Activated T-cell treated with anti-CD3 and anti-CD28 coated beads, Interleukin-2, amount 50 U/mL, for 24 hours (primary cell): ENCODE results near the gene FGF16.

Experiments used
- DNase-seq: peaks from one replicate; pipeline ENCODE4 v3.0.0-alpha.2; 2020
- H3K27ac Mint-ChIP-seq: 2 replicates; pipeline ENCODE4 v1.8.0; 2020; ENCODE audit warnings: mild to moderate bottlenecking, mixed read lengths
- H3K27me3 Mint-ChIP-seq: 2 replicates; pipeline ENCODE4 v1.8.0; 2020; ENCODE audit warnings: mixed read lengths
- H3K36me3 Mint-ChIP-seq: 2 replicates; pipeline ENCODE4 v1.8.0; 2020; ENCODE audit warnings: low read depth, mixed read lengths
- H3K4me1 Mint-ChIP-seq: 2 replicates; pipeline ENCODE4 v1.8.0; 2020; ENCODE audit warnings: low read depth, mixed read lengths
- H3K4me3 Mint-ChIP-seq: 2 replicates; pipeline ENCODE4 v1.8.0; 2020; ENCODE audit warnings: mild to moderate bottlenecking, moderate library complexity, mixed read lengths
- H3K9me3 Mint-ChIP-seq: 2 replicates; pipeline ENCODE4 v1.8.0; 2020; ENCODE audit warnings: mixed read lengths

Gene FGF16

GRCh38 chrX:77436682-77437081 lies 10.5 kb upstream of the FGF16 start:
- H3K36me3 Mint-ChIP-seq = no peaks in the 10 kb centered on the region
- no peak overlapping the region for H3K4me3 Mint-ChIP-seq
- H3K9me3 Mint-ChIP-seq = no peaks in the 10 kb centered on the region
- no peaks in the 10 kb centered on the region for H3K4me1 Mint-ChIP-seq
- DNase-seq = no peak
- no peak overlapping the region for H3K27ac Mint-ChIP-seq
- H3K27me3 Mint-ChIP-seq = peaks cover 8% of the 10 kb centered on the region

DNA sequence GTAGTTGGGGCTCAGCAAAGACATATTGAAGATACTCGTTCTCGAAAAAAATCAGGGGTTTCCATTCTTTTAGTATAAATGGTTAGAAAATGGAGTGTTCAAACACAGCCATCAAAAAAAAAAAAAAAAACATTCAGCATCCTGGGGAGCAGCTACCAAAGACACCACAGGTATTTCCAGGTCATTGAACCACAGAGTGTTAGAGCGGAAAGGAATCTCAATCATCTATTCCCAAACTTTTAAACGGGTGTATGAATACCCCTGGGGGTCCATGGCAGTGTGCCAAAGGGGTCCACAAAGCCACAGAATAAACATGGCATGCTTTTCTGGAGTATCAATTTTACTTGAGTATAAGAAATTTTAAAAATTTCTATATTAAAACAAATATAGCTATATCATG lies 6.9 kb upstream of the FGF16 start:
- no peaks in the 10 kb centered on the region for H3K9me3 Mint-ChIP-seq
- H3K4me1 Mint-ChIP-seq = no peaks in the 10 kb centered on the region
- no peak overlapping the region for H3K27ac Mint-ChIP-seq
- H3K36me3 Mint-ChIP-seq = no peaks in the 10 kb centered on the region
- H3K27me3 Mint-ChIP-seq = peaks cover 23% of the 10 kb centered on the region
- no peak for DNase-seq
- no peak overlapping the region for H3K4me3 Mint-ChIP-seq

- no peak overlapping the region for H3K4me3 Mint-ChIP-seq
- no peak for DNase-seq
- no peaks in the 10 kb centered on the region for H3K9me3 Mint-ChIP-seq
- no peak overlapping the region for H3K27ac Mint-ChIP-seq
- H3K36me3 Mint-ChIP-seq = no peaks in the 10 kb centered on the region
- peaks cover 2% of the 10 kb centered on the region for H3K4me1 Mint-ChIP-seq
- peaks cover 27% of the 10 kb centered on the region for H3K27me3 Mint-ChIP-seq
Observed at GRCh38 chrX:77441033-77441432, 6.2 kb upstream of the FGF16 start.

- Mint-ChIP-seq H3K4me1 (peaks cover 3% of the 10 kb centered on the region), H3K27me3 (peaks cover 30% of the 10 kb centered on the region), H3K9me3 (no peaks in the 10 kb centered on the region), H3K36me3 (no peaks in the 10 kb centered on the region), H3K4me3 (no peak overlapping the region), H3K27ac (no peak overlapping the region)
- DNase-seq = no peak
Observed at GRCh38 chrX:77441479-77441878, 5.7 kb upstream of the FGF16 start.

- H3K4me1 Mint-ChIP-seq = peaks cover 11% of the 10 kb centered on the region
Observed at GRCh38 chrX:77442728-77443127, 4.5 kb upstream of the FGF16 start.

DNA sequence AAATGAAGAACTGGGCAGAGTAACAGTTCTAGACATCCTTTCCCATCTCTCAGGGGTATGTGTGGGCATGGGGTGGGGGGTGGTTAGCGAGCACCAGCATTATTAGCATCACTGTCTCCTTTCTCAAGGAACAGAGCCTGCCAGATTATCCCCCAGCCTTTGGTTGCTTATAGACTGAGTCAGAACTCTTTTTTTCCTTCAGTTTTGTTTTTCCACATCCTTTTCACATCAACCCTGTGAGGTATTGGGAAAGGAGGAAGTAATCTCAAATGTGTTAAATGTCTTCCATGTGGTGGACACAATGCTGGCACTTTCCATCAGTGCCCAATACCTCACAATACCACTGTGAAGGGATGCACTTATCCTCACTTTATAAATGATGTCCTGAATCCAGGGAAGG lies 3.1 kb upstream of the FGF16 start:
- H3K9me3 Mint-ChIP-seq = no peaks in the 10 kb centered on the region
- no peak for DNase-seq

More at GRCh38 chrX:77442728-77443127, 4.5 kb upstream of the FGF16 start:
- DNase-seq = no peak
- H3K27ac Mint-ChIP-seq = no peak overlapping the region
- peaks cover 39% of the 10 kb centered on the region for H3K27me3 Mint-ChIP-seq
- no peak overlapping the region for H3K4me3 Mint-ChIP-seq
- no peaks in the 10 kb centered on the region for H3K9me3 Mint-ChIP-seq
- H3K36me3 Mint-ChIP-seq = no peaks in the 10 kb centered on the region

GRCh38 chrX:77444545-77444944 lies 2.6 kb upstream of the FGF16 start:
- H3K4me1 Mint-ChIP-seq = peaks cover 11% of the 10 kb centered on the region
- no peaks in the 10 kb centered on the region for H3K9me3 Mint-ChIP-seq
- no peak overlapping the region for H3K27ac Mint-ChIP-seq
- no peak overlapping the region for H3K4me3 Mint-ChIP-seq
- no peak for DNase-seq
- peaks cover 51% of the 10 kb centered on the region for H3K27me3 Mint-ChIP-seq
- no peaks in the 10 kb centered on the region for H3K36me3 Mint-ChIP-seq

More for the DNA sequence above, 3.1 kb upstream of the FGF16 start:
- Mint-ChIP-seq H3K4me3 (no peak overlapping the region), H3K27me3 (peaks cover 50% of the 10 kb centered on the region), H3K36me3 (no peaks in the 10 kb centered on the region), H3K27ac (no peak overlapping the region), H3K4me1 (peaks cover 11% of the 10 kb centered on the region)

DNA sequence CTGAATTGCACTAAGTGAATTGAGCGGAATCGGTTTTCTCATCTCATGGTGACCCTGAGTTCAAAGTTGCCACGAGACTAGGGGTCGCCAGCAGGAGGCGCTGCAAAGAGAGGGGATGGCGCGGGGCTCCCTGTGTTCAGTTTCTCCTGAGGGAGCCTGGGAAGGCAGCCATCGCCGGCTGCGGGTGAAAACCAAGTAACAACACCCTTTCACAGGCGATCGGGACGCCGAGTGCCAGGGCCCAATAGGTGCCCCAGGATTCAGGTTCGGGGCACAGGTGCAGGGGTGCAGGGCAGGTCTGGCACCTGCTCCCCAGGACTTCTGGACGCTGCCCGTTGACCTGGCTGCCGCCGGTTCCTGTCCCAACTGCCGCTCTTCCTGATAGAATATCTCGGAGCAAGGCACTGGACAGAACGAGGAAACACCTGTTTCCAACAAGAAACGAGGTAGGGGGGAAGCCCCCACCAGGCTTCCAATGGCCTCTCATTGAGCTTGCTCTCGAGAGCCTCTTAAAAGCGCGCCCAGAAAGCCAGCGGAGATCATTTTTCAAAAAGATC lies 1.1 kb upstream of the FGF16 start:
- DNase-seq = peak; percentile 38
- H3K36me3 Mint-ChIP-seq = no peaks in the 10 kb centered on the region
- no peaks in the 10 kb centered on the region for H3K9me3 Mint-ChIP-seq
- H3K4me1 Mint-ChIP-seq = peaks cover 11% of the 10 kb centered on the region
- peak overlapping the region; percentile 67 for H3K4me3 Mint-ChIP-seq
- no peak overlapping the region for H3K27ac Mint-ChIP-seq
- peaks cover 51% of the 10 kb centered on the region for H3K27me3 Mint-ChIP-seq

DNA sequence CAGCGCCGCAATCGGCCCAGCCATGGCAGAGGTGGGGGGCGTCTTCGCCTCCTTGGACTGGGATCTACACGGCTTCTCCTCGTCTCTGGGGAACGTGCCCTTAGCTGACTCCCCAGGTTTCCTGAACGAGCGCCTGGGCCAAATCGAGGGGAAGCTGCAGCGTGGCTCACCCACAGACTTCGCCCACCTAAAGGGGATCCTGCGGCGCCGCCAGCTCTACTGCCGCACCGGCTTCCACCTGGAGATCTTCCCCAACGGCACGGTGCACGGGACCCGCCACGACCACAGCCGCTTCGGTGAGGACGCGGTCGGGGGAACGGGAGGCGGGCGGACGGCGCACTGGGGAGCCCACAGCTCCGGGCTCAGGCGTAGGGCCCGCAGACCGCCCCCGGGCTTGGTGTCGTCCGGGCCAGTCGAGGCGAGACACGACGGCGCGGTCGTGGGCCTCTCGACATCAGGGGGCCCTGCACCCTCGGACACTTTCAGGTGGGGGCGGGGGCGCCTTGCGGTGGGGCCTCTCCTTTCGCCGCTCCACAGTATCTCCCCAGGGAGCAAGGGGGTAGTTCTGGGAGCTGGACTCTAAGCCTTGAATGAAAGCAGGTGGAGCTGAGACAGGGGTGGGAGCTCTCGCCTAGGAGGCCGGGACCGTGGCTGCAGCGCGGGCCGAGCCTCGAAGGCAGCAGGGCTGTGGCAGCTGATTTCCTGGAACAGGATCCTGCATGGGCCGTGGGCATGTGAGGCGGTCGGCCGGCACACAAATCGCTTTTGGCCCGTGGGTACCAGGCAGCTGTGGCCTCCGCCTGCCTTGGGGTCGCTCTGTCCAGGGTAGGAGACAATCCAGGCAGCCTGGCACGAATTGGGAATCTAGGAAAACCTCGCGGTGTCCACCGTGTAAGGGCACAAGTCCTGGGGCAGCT lies 722 bp downstream of the FGF16 start:
- Mint-ChIP-seq H3K36me3 (no peaks in the 10 kb centered on the region), H3K4me3 (no peak overlapping the region)
- DNase-seq = peak; percentile 45

DNA sequence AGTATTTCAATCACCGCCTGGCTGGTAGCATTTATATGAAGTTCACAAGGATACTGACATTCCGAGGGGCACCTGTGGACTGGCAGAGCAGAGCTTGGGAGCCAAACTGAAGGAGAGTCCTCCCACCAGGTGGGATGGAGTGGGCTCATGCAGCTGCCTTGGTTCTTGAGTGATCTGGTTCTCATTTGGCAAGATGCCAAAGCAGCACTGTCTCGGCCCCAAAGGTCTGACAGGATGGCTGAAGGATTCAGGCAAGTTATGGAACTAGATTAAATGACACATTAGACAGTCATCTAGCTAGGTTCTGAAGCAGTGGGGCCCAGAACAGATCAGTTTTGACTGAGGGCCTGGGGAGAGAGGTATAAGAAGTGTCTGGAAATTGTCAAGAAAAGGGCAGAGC lies 3.2 kb downstream of the FGF16 start:
- peaks cover 11% of the 10 kb centered on the region for H3K4me1 Mint-ChIP-seq
- no peak for DNase-seq
- H3K36me3 Mint-ChIP-seq = no peaks in the 10 kb centered on the region
- no peaks in the 10 kb centered on the region for H3K9me3 Mint-ChIP-seq
- H3K27me3 Mint-ChIP-seq = peaks cover 39% of the 10 kb centered on the region
- H3K4me3 Mint-ChIP-seq = no peak overlapping the region
- no peak overlapping the region for H3K27ac Mint-ChIP-seq

More for the DNA sequence above, 722 bp downstream of the FGF16 start:
- Mint-ChIP-seq H3K9me3 (no peaks in the 10 kb centered on the region), H3K4me1 (peaks cover 11% of the 10 kb centered on the region), H3K27ac (no peak overlapping the region), H3K27me3 (peaks cover 53% of the 10 kb centered on the region)

- Mint-ChIP-seq H3K9me3 (no peaks in the 10 kb centered on the region), H3K27ac (no peak overlapping the region), H3K27me3 (peaks cover 39% of the 10 kb centered on the region), H3K4me3 (no peak overlapping the region), H3K36me3 (no peaks in the 10 kb centered on the region), H3K4me1 (peaks cover 9% of the 10 kb centered on the region)
- DNase-seq = no peak
Observed at GRCh38 chrX:77450996-77451395, 3.8 kb downstream of the FGF16 start.

GRCh38 chrX:77453190-77453589 lies 6.0 kb downstream of the FGF16 start:
- Mint-ChIP-seq H3K4me1 (no peaks in the 10 kb centered on the region), H3K27me3 (peaks cover 30% of the 10 kb centered on the region), H3K27ac (no peak overlapping the region), H3K4me3 (no peak overlapping the region), H3K9me3 (no peaks in the 10 kb centered on the region), H3K36me3 (no peaks in the 10 kb centered on the region)
- no peak for DNase-seq

DNA sequence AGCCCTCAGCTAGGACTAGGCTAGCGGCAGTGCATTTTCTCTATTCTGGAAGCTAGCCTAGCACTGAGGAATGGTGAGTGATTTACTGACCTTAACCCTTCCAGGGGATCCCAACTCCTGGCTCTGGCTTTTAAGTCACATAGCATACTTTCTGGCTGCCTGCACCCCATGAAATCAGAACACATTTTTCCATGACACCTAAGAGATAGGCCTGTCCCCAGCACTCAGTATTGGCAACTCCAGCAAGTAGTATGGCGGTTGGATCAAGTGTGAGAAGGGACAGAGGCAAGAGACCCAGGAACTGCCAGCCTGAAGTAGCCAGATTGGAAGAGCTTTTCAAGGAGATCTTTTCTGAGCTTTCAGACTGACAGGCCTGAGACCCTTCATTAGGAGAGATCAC lies 8.2 kb downstream of the FGF16 start:
- no peaks in the 10 kb centered on the region for H3K36me3 Mint-ChIP-seq
- H3K4me1 Mint-ChIP-seq = no peaks in the 10 kb centered on the region
- no peak overlapping the region for H3K4me3 Mint-ChIP-seq
- H3K9me3 Mint-ChIP-seq = no peaks in the 10 kb centered on the region
- no peak for DNase-seq
- no peak overlapping the region for H3K27ac Mint-ChIP-seq
- peaks cover 27% of the 10 kb centered on the region for H3K27me3 Mint-ChIP-seq

- Mint-ChIP-seq H3K4me3 (no peak overlapping the region), H3K4me1 (no peaks in the 10 kb centered on the region), H3K27me3 (peaks cover 36% of the 10 kb centered on the region), H3K36me3 (no peaks in the 10 kb centered on the region), H3K27ac (no peak overlapping the region), H3K9me3 (no peaks in the 10 kb centered on the region)
- no peak for DNase-seq
Observed at GRCh38 chrX:77484045-77484444, 36.9 kb downstream of the FGF16 start.
